ENCODE measurements around the gene LZTR1. TPM values are rescaled to one million over a fixed set of nuclear protein-coding genes. Genes with fewer than 3 reads are reported as not detected.
"Not testable (repeated sequence)": the region's sequence is repeated elsewhere in the genome, so short reads cannot be mapped to it uniquely, and the experiment has no call there.

Gene LZTR1
- total and polyA plus RNA-seq, 5 donors: 20.4 to 33.2 (median 30.2) TPM

DNA sequence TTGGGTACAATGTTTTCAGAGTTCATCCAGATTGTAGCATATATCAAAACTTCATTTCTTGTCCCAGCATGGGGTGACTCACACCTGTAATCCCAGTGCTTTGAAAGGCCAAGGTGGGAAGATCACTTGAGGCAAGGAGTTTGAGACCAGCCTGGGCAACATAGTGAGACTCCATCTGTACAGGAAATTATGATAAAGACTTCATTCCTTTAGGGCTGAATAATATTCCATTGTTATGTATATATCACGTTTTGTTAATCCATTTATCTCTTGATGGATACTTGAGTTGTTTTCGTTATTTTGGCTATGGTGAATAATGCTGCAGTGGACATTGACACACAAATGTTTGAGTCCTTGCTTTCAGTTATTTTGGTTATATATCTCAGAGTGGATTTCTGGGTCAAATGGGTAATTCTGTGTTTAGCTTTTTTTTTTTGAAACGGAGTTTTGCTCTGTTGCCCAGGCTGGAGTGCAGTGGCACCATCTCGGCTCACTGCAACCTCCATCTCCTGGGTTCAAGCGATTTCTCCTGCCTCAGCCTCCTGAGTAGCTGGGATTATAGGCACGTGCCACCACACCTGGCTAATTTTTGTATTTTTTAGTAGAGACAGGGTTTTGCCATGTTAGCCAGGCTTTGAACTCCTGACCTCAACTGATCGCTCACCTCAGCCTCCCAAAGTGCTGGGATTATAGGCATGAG is 39.7 kb upstream of the LZTR1 start:
- H3K4me1 ChIP-seq (ENCODE audit: control insufficient read depth, insufficient read depth, low read length): peaks cover 13% of the 10 kb centered on the region
- DNase-seq; H3K27me3 ChIP-seq (ENCODE audit: control insufficient read depth, insufficient read depth); H3K4me3 ChIP-seq (ENCODE audit: low read length); H3K27ac ChIP-seq (ENCODE audit: low read length); H3K9me3 ChIP-seq (ENCODE audit: control insufficient read depth, low read length); ATAC-seq; intact Hi-C loops (cut with DNase I): not testable (repeated sequence)
- 88% methylated on average over 7 of the region's 7 CpGs for WGBS

DNA sequence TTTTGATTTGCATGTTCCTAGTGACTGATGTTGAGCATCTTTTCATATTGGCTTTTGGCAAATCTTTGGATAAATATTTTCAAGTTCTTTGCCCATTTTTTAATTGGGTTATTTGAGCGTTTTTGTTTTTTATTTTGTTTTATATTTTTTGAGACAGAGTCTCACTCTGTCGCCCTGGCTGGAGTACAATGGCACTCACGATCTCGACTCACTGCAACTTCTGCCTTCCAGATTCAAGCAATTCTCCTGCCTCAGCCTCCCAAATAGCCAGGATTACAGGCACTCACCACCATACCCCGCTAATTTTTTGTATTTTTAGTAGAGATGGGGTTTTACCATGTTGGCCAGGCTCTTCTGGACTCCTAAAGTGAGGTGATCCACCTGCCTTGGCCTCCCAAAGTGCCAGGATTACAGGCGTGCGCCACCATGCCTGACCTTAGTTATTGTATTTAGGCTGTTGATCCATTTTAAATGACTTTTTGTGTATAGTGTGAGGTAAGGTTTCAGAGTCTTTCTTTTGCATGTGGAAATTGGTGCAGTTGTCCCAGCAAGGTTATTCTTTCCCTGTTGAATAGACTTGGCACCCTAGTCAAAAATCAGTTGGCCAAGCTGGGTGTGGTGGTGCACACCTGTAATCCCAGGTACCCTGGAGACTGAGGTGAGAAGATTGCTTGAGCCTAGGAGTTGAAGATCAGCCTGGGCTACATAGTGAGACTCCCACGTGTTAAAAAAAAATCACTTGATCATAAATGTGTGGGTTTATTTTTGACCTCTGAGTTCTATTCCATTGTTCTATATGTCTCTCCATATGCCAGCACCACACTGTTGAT is 38.8 kb upstream of the LZTR1 start:
- H3K27ac ChIP-seq (ENCODE audit: low read length): no peak overlapping the region
- intact Hi-C loops (cut with DNase I): no loop called here
- no peaks in the 10 kb centered on the region for H3K27me3 ChIP-seq (ENCODE audit: control insufficient read depth, insufficient read depth)
- 93% methylated on average over 8 of the region's 8 CpGs for WGBS
- peaks cover 11% of the 10 kb centered on the region for H3K4me1 ChIP-seq (ENCODE audit: control insufficient read depth, insufficient read depth, low read length)
- ATAC-seq (no peak), DNase-seq (no peak)
- H3K9me3 ChIP-seq (ENCODE audit: control insufficient read depth, low read length): no peaks in the 10 kb centered on the region
- H3K4me3 ChIP-seq (ENCODE audit: low read length): no peak overlapping the region

DNA sequence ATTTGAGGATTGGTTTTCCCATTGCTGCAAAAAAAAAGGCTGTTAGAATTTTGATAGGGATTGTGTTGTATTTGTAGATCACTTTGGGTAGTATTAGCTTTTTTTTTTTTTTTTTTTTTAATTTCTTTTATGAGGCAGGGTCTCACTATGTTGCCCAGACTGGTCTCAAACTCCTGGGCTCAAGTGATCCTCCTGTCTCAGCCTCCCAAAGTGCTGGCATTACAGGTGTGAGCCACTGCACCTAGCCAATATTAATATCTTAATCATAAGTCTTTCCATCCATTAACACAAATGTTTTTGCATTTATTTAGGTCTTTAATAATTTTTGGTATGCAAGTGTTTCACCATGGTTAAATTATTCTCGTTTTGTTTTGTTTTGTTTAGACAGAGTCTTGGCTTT is 38.1 kb upstream of the LZTR1 start:
- intact Hi-C loops (cut with DNase I): no loop called here
- WGBS: 38% methylated on average over 1 of the region's 1 CpG
- H3K27me3 ChIP-seq (ENCODE audit: control insufficient read depth, insufficient read depth): no peaks in the 10 kb centered on the region
- H3K4me1 ChIP-seq (ENCODE audit: control insufficient read depth, insufficient read depth, low read length): peaks cover 10% of the 10 kb centered on the region
- H3K4me3 ChIP-seq (ENCODE audit: low read length): no peak overlapping the region
- no peak overlapping the region for H3K27ac ChIP-seq (ENCODE audit: low read length)
- DNase-seq (no peak), ATAC-seq (no peak)
- H3K9me3 ChIP-seq (ENCODE audit: control insufficient read depth, low read length): no peaks in the 10 kb centered on the region

- ATAC-seq: no peak
- Histone ChIP-seq H3K27ac (ENCODE audit: low read length) (no peak overlapping the region), H3K4me1 (ENCODE audit: control insufficient read depth, insufficient read depth, low read length) (peaks cover 10% of the 10 kb centered on the region), H3K4me3 (ENCODE audit: low read length) (no peak overlapping the region), H3K27me3 (ENCODE audit: control insufficient read depth, insufficient read depth) (no peaks in the 10 kb centered on the region), H3K9me3 (ENCODE audit: control insufficient read depth, low read length) (no peaks in the 10 kb centered on the region)
- 90% methylated on average over 2 of the region's 2 CpGs for WGBS
- DNase-seq: no peak
- intact Hi-C loops (cut with DNase I): no loop called here
Measured at GRCh38 chr22:20945578-20945934, 36.5 kb upstream of the LZTR1 start.

- Histone ChIP-seq H3K9me3 (ENCODE audit: control insufficient read depth, low read length) (no peaks in the 10 kb centered on the region), H3K27ac (ENCODE audit: low read length) (peak overlapping the region; percentile 30), H3K4me3 (ENCODE audit: low read length) (no peak overlapping the region), H3K27me3 (ENCODE audit: control insufficient read depth, insufficient read depth) (no peaks in the 10 kb centered on the region), H3K4me1 (ENCODE audit: control insufficient read depth, insufficient read depth, low read length) (peaks cover 10% of the 10 kb centered on the region)
- WGBS: 74% methylated on average over 7 of the region's 7 CpGs
- DNase-seq: no peak
- intact Hi-C loops (cut with DNase I): no loop called here
- ATAC-seq: peak; percentile 45 to 67
Measured at GRCh38 chr22:20946080-20946986, 35.8 kb upstream of the LZTR1 start.

- peak overlapping the region; percentile 30 for H3K27ac ChIP-seq (ENCODE audit: low read length)
Measured at GRCh38 chr22:20946991-20947390, 35.1 kb upstream of the LZTR1 start.

DNA sequence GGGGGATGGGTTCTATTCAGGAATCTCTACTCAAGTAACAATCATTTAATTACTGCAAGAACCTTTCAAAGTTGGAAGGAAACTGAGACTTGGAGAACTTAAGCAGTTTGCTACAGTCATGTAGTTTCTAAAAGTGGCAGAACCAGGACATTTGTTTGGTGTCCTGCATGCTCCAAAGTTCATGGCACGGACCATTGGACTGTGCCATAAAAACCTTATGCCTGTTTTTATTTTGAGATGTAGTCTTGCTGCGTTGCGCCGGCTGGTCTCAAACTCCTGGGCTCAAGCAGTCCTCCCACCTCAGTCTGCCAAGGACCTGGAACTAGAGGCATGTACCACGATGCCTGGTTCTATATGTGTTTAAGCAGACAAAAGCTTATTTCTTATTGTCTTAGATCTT is 33.6 kb upstream of the LZTR1 start:
- no peak overlapping the region for H3K27ac ChIP-seq (ENCODE audit: low read length)
- intact Hi-C loops (cut with DNase I): no loop called here
- H3K27me3 ChIP-seq (ENCODE audit: control insufficient read depth, insufficient read depth): no peaks in the 10 kb centered on the region
- H3K9me3 ChIP-seq (ENCODE audit: control insufficient read depth, low read length): no peaks in the 10 kb centered on the region
- DNase-seq (no peak), ATAC-seq (no peak)
- no peak overlapping the region for H3K4me3 ChIP-seq (ENCODE audit: low read length)
- 94% methylated on average over 5 of the region's 5 CpGs for WGBS
- peaks cover 10% of the 10 kb centered on the region for H3K4me1 ChIP-seq (ENCODE audit: control insufficient read depth, insufficient read depth, low read length)

More at GRCh38 chr22:20946991-20947390, 35.1 kb upstream of the LZTR1 start:
- Histone ChIP-seq H3K9me3 (ENCODE audit: control insufficient read depth, low read length) (no peaks in the 10 kb centered on the region), H3K27me3 (ENCODE audit: control insufficient read depth, insufficient read depth) (no peaks in the 10 kb centered on the region), H3K4me1 (ENCODE audit: control insufficient read depth, insufficient read depth, low read length) (peaks cover 10% of the 10 kb centered on the region), H3K4me3 (ENCODE audit: low read length) (no peak overlapping the region)
- ATAC-seq: no peak
- intact Hi-C loops (cut with DNase I): no loop called here
- WGBS: 100% methylated on average over 1 of the region's 1 CpG
- DNase-seq: no peak

DNA sequence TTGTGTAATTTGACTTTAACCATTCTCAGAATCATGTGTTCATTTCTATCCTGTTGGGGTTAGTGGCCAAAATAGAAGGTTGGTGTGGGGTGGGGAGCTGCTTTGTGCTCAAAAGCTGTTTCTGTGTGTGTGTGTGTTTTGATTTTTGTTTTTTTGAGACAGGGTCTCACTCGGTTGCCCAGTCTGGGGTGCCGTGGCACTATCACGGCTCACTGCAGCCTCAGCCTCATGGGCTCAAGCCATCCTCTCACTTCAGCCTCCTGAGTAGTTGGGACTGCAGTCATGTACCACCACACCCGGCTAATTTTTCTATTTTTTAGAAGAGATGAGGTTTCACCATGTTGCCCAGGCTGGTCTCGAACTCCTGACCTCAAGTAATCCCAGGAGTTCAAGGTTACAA is 33.1 kb upstream of the LZTR1 start:
- H3K9me3 ChIP-seq (ENCODE audit: control insufficient read depth, low read length): no peaks in the 10 kb centered on the region
- H3K27ac ChIP-seq (ENCODE audit: low read length): no peak overlapping the region
- DNase-seq (no peak), ATAC-seq (no peak)
- H3K4me3 ChIP-seq (ENCODE audit: low read length): no peak overlapping the region
- no peaks in the 10 kb centered on the region for H3K27me3 ChIP-seq (ENCODE audit: control insufficient read depth, insufficient read depth)
- WGBS: 92% methylated on average over 5 of the region's 5 CpGs
- intact Hi-C loops (cut with DNase I): no loop called here
- H3K4me1 ChIP-seq (ENCODE audit: control insufficient read depth, insufficient read depth, low read length): peaks cover 10% of the 10 kb centered on the region

DNA sequence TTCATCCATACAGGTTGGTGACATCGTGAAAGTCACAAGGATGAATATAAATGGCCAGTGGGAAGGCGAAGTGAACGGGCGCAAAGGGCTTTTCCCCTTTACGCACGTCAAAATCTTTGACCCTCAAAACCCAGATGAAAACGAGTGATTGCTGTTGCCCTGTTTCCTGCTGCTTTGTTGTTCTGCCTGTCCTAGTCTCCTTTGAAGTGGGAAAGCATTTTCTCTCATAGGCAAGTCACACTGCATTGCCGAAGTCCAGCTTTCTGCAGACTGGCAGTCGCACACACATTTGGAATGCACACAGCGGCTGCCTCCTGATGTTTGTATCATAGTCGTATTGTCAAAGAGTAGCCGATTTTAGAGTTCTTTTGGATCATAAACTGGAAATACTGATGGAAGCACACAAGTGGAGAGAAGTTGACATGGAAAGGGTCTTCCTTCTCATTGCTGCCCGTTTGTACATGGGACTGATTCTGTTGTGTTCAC is 32.4 kb upstream of the LZTR1 start:
- no peaks in the 10 kb centered on the region for H3K9me3 ChIP-seq (ENCODE audit: control insufficient read depth, low read length)
- H3K27ac ChIP-seq (ENCODE audit: low read length): no peak overlapping the region
- DNase-seq (no peak), ATAC-seq (no peak)
- intact Hi-C loops (cut with DNase I): no loop called here
- 87% methylated on average over 13 of the region's 13 CpGs for WGBS
- peaks cover 10% of the 10 kb centered on the region for H3K4me1 ChIP-seq (ENCODE audit: control insufficient read depth, insufficient read depth, low read length)
- no peaks in the 10 kb centered on the region for H3K27me3 ChIP-seq (ENCODE audit: control insufficient read depth, insufficient read depth)
- H3K4me3 ChIP-seq (ENCODE audit: low read length): no peak overlapping the region

GRCh38 chr22:20951151-20951931 is 30.8 kb upstream of the LZTR1 start:
- ATAC-seq (no peak), DNase-seq (no peak)
- no peak overlapping the region for H3K4me3 ChIP-seq (ENCODE audit: low read length)
- H3K9me3 ChIP-seq (ENCODE audit: control insufficient read depth, low read length): no peaks in the 10 kb centered on the region
- H3K27me3 ChIP-seq (ENCODE audit: control insufficient read depth, insufficient read depth): no peaks in the 10 kb centered on the region
- no peak overlapping the region for H3K27ac ChIP-seq (ENCODE audit: low read length)
- intact Hi-C loops (cut with DNase I): no loop called here
- 87% methylated on average over 10 of the region's 10 CpGs for WGBS
- peaks cover 8% of the 10 kb centered on the region for H3K4me1 ChIP-seq (ENCODE audit: control insufficient read depth, insufficient read depth, low read length)
